NCI-H128 (cell line): ENCODE measurements around the gene FAM241B.

Experiments
- DNase-seq: peaks from one replicate; lab custom pipeline; 2025; ENCODE audit not compliant: unreplicated experiment; lab: John Stamatoyannopoulos, UW

Gene FAM241B

DNA sequence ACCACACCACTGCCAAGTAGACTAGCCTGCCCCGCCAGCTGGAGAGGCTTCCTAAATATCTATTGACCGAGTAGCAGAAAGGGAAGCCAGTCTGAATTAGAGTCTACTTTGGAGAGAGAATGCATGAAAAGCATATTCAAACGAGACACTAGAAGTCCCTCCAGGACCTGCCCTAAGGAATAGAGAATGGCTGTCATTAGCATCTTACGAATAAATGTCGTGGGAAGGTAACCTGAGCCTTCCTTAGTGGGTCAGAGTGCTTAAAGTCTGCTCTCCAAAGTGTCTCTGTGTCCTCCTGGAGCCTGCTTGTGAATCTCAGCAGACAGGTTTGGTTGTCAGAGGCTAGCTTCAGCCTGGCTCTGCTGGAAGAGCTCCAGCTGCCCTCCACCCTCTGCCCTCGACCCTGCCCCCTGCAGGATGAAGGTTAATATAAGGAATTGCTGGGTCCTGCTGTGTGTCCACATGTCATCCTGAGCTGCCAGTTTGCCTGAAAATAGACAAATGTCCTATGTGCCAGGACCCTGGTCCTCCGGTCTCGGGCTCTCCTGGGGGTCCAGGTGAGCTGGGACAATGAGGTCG lies 33.4 kb downstream of the FAM241B start:
- no peak for DNase-seq

DNA sequence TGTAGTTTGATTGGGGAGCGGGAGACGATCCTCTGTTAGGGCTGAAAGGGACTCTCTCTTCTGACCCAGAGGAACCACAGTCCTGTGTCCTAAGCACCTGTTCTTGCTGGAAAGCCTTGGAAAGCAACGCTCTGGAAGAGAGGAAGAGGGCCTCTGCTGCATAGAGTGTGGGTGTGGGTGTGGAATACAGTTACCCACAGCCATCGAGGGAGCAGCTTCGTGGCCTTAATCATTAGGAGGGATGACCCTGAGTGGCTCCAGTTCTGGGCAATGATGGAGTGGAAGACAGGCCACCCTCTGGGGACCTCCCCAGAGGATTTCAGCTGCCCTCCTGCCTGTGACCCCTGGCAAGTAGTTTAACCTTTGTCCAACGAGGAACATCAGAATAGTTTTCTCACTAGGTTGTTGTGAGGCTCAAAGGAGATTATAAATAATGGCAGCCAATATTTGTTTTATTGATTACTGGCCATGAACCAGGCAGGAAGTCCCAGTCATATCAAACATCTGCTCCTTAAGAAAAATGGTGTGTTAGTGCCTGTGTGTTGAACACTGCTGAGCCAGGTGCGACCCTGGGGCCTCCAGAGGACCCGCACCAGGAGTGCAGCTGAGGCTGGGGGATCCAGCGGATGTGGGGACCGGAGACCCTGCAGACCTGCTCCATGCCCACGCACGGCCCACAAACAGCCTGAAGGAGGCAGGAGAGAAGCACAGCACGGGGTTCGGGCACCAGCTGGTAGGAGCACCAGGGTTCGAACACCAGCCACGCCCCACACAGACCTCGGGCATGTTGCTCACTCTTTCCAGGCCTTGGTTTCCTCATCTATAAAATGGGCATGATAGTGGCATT lies 35.6 kb downstream of the FAM241B start:
- DNase-seq: no peak

DNA sequence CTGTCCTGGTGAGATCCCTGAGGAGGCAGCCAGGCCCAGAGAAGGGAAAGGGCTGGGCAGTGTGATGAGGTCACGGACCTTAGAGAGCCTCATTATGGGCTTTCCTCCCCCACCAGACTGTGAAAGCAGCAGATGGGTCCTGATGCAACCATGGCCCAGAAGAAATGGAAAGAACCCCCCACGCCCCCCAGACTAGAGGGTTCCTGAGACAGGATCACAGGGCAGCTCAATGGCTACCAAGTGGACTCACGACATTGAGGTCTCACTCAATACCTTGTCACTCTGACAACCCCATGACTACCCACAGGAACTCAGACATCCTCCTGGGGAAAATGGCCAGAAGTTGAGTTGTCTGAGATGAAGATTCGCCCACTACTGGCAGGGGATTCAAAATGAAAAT lies 36.7 kb downstream of the FAM241B start:
- no peak for DNase-seq

DNA sequence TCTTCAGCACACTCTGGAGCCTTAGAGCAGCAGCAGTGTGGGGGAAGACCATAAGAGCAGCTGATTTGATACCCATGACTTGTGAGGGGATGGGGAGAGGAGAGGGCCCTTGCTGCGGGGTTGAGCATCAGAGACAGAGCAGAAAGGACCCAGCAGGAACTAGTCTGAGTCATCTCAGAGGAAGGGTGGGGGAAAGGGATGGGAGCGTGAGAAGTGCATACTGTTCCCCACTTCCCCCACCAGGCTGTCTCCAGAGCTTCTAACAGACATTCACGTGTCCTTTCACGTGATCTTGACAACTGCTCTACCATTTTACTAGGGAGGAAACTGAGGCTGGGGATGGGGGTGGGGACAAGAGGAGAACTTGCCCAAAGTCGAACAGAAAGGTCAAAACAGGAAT lies 38.7 kb downstream of the FAM241B start:
- no peak for DNase-seq

DNA sequence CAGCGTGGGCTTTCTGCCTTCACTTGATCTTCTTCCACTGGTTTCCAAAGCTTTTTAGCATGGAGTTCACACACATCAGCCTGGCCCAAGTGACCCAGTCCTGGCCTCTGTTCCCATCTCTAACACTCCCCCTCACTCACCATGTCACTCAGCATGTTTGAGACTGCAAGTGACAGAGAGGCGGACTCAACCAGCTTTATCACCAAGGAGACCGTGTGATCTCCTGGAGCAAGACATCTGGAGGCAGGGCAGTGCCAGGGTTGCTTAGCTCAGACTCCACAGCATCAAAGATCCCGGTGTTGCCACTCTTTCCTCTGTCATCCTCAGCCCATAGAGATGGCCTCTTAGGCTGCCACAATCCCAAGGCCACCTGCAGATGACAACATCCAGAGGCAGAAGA lies 39.4 kb downstream of the FAM241B start:
- no peak for DNase-seq

DNA sequence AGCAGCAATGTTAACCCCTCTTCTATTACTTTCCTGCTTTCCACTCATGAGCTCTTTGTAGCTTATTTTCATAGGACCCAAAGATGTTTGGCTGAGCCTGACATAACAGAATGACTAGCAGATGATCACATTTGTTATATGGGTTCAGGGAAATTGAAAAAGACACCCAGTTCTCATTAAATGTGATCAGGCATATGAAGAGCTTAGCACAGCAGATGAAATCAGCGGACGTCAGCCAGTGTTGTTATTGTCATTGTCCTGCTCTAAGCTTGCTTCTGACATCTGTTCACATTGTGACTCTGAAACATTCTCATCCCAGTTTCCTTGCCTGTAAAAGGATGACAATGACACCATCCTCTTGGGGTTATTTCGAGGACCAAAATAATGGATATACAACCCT lies 43.5 kb downstream of the FAM241B start:
- DNase-seq: no peak

DNA sequence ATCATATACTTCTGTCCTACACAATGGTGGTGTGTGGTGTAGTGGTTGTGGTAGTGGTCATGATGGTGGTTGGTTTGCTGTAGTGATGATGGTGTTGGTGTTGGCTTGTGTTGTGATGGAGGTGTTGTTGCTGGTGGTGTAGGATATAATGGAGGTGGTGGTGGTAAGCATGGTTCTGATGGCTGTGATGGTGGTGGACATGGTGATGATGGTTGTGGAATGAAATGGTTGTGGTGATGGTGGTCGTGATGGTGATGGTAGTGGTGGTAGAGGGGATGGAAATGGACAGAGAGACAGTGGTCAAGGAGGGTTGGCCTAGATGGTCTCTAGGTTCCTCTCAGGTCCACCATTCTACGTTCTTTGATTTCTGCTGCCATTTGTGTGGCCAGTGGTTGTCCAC lies 44.7 kb downstream of the FAM241B start:
- DNase-seq: no peak

DNA sequence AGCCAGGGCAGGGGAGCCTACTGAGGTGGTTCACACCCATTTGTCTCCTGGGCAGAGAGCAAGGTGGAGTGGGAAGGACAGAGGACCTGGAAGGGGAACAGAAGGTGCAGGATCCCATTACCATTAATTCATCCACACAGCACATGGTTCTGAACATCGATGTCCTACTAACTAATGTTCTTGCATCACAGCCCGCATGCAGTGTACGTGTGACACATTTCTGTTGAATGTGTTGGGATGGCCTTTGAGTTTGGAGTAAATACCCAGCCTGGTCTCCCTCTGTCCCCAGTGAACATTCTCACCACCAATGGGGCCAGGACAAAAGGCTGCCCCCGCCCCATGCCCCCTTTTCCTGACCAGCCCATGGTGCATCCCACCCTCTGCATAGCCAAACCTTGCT lies 46.3 kb downstream of the FAM241B start:
- no peak for DNase-seq

DNA sequence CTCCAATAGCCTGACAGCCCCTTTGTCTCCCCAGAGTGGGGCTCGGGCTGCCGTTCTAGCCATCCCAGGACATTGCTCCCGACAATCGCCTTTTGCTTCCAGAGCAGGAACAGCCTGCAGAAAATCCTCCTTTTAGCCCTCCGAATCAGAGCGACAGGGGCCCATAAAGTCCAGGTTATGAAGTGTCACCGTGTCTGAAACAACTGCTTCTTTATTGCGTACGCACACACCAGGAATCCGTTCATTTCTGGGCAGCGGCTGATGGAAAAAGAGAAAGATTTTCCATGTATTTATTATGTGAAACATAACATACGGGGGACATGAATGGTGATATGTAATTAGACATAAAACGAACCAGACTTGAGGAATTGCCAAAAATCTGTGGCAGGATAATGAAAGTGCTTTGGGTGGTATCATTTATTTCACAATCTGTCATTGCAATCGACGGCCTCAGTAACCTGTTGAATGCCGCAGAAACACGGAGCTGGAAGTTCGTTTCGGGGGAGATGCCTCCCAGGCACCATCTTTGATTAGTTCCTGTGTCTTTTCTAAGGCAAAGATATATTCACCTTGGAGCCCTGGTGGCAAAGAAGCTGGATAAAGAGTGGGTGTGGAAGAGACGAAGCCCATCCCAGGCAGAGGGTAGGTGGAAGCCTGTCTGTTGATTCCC lies 48.1 kb downstream of the FAM241B start:
- DNase-seq: no peak

DNA sequence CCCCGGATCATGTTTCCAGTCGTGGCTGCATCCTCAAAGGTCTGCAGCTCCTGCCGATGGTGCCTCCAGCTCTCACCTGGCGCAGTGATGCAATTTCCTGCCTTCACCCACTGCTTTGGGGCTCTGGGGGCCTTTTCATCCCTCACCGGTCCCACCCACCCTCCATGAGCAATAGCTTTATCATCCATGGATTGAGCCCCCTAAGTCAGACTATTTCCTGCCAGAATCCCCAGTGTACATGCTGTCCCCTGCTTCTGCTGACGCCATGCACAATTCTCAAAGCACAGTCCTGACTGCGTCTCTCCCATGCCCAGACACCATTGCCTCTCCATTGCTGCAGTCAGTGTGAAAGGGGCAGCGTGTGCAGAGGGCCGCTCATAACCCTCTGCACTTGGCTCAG lies 49.7 kb downstream of the FAM241B start:
- no peak for DNase-seq

DNA sequence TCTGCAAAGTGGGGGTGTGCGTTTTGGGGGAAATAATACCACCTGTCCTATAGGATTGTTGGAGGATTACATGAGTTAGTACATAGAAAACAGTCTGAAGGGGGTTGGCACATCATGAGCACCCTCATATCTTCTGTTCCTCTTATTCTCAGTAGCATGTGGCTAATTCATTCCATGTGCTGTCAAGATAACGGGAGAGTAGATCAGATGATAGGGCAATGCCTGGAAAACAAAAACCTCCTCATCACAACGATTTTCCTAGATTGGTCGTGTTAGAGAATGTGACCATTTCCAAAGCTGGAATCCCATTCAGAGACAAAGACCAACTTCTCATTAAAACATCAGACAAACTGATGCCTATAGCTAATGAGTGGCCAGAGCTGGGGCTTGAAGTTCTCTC lies 50.6 kb downstream of the FAM241B start:
- no peak for DNase-seq

DNA sequence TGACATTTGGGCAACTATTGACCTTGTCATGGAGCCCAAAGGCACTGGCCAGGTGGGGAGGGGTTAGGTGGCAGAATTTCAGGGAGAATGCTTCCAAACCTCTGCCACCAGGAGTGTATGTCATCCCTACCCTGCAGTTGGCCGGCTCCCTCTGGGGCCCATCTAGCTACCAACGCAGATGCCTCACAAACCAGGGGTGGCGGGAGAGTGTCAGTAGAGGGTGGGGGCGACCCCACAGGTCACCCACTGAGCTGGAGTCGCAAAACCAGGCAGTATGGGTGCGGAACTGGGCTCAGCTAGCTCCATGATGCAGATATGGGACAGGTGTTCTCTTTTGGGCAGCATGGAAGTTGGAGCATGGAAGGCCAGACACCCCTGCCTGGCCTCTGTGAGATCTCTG lies 51.4 kb downstream of the FAM241B start:
- no peak for DNase-seq

DNA sequence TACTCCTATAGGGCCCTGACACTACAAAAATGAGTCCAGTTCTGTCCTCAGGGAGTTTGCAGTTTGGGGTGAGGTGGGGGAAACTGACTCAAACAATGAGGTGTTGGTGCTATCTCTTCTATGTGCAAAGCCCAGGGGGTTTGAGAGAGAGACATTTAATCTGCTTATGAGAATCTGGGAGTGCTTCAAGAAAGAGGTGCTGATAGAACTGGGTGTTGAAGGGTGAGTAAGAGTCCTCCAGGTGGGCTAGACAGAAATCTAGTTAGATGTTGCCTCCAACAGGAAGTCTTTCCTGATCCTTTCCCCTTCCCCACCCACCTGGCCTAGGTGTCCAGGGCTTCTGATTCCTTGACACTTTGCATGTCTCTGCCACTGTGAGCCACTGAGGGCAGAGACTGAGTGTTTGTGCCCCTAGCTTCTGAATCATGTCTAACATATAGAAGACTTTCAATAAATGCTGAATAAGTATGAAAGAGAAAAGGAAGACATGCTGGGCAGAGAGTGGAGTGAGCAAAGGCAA lies 53.0 kb downstream of the FAM241B start:
- no peak for DNase-seq
